GM19351 (cell line): ENCODE data around the gene TSHZ1.

Experiments
- ATAC-seq: cut with Tn5 transposase; IDR thresholded peaks from one replicate; pipeline ENCODE4 v1.9.1; 2021; ENCODE audit warnings: mild to moderate bottlenecking, moderate library complexity; ENCODE audit not compliant: unreplicated experiment

The TSHZ1 gene, protein sequence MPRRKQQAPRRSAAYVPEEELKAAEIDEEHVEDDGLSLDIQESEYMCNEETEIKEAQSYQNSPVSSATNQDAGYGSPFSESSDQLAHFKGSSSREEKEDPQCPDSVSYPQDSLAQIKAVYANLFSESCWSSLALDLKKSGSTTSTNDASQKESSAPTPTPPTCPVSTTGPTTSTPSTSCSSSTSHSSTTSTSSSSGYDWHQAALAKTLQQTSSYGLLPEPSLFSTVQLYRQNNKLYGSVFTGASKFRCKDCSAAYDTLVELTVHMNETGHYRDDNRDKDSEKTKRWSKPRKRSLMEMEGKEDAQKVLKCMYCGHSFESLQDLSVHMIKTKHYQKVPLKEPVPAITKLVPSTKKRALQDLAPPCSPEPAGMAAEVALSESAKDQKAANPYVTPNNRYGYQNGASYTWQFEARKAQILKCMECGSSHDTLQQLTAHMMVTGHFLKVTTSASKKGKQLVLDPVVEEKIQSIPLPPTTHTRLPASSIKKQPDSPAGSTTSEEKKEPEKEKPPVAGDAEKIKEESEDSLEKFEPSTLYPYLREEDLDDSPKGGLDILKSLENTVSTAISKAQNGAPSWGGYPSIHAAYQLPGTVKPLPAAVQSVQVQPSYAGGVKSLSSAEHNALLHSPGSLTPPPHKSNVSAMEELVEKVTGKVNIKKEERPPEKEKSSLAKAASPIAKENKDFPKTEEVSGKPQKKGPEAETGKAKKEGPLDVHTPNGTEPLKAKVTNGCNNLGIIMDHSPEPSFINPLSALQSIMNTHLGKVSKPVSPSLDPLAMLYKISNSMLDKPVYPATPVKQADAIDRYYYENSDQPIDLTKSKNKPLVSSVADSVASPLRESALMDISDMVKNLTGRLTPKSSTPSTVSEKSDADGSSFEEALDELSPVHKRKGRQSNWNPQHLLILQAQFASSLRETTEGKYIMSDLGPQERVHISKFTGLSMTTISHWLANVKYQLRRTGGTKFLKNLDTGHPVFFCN (N-terminal part only)

DNA sequence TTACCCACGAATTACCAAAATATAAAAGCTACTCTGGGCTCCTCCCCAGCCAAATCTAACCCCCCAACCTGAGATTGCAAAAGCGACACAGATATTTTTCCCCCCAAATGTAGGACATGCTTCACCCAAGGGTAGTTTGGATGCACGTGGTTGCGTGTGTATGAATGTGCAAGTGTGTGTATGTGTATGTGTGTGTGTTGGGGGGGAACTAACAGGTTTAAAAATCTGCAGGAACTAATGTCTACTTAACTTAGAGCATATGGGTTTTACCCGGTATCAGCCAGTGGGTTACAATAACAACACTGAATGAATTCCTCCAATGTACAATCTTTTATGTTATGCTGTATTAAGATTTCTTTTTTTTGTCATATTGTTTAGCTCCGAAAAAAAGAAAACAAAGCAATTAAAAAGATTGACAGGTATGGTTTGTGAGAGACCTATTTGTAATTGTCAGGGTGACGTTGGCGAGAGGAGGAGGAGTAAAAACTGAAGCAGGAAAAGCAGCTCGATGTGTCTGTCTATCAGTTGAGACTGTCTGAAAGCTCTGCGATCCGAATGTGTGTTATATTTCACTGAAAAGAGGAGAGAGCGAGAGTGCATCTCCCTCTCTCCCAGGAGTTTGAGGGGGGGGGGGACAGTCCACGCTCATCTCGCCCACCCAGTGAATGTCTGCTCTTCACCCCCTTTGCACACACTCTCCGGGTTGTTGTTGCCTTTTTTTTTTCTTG, at the start of gene TSHZ1:
TSS of gene TSHZ1 (plus strand) at position 524 of the 728 bp plus-strand sequence. CDS start 1,080 bp downstream, outside the sequence.
- peak; percentile 42 for ATAC-seq

- ATAC-seq = no peak
Measured at GRCh38 chr18:75161256-75162028, 49.2 kb upstream of the TSHZ1 start.

DNA sequence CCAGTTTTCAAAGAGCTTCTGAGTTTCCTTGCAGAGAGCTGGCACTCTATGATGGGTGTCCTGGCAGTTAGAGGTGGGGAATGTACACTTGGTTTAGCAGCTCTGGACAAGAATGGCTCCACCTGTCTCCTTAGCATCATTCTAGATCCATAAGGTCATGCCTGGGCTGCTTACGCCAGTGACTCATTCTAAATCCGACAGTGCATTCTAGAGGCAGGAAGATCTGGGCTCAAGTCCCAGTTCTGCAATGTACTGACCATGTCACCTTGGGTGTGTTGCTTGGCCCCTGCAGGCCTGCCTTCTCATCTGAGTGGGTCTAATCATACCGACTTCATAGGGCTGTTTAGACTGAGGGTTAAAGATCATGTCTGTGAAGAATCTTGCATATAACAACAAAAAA, 48.1 kb upstream of the TSHZ1 start:
- no peak for ATAC-seq

GRCh38 chr18:75162978-75163377, 47.6 kb upstream of the TSHZ1 start:
- ATAC-seq = no peak

GRCh38 chr18:75163736-75164135, 46.9 kb upstream of the TSHZ1 start:
- no peak for ATAC-seq

GRCh38 chr18:75164479-75164878, 46.1 kb upstream of the TSHZ1 start:
- no peak for ATAC-seq

DNA sequence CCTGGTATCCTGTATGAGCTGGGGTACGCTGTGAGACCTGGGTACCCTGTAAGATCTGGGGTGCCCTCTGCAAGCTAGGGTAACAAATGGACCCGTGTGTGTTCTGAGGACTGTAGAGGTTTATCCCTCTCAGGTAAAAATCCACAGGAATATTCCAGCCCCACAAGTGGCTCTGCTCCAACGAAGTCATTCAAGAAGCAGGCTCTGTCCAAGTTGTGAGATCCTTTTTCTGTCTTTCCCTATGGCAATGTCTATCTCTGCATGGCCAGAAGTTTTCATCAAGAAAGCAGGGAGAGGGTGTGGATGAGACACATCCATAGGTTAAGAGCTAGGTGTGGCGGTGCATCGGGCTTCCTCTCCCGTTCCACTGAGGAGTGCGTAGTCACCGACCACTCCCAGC, 44.7 kb upstream of the TSHZ1 start:
- no peak for ATAC-seq

GRCh38 chr18:75167137-75167536, 43.5 kb upstream of the TSHZ1 start:
- no peak for ATAC-seq

DNA sequence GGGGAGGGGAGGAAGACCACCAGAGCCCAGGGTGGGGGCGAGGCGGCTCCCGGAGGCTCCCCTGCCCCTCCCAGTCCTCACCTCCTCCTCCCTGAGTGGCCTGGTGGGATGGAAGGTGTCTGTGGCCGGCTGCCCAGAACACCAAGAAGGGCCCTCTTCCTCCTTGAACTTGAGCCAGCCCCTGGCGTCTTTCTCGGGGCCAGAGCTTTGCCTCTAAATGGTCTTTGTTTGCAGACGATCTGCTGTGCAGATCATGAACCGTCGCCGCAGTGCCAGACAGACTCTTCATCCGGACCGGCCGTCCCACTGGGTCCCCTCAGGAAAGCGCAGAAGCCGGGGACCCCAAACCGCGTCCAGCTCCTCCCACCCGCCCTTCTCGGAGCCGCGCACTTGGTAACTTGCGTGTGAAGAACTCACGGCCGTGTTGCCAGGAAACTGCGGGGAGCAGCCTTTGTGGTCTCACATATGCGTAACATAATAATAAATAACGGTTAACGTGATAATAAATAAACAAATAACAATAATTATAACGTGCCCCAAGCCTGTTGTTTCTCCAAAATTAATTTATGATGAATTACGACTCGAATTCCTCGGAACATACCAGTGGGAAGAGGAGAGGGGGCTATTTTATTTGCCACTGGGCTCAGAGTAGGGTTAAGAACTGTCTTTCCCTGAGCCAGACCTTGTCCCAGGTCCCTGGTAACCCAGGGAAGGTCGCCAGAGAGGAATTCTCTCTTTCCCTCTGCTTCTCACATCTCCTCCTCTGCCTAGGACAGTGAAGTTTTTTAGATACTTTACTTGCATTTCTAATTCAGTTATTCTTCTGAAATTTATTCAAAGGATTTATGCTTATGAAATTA, 42.6 kb upstream of the TSHZ1 start:
- no peak for ATAC-seq

GRCh38 chr18:75168619-75169018, 42.0 kb upstream of the TSHZ1 start:
- no peak for ATAC-seq

GRCh38 chr18:75169411-75169810, 41.2 kb upstream of the TSHZ1 start:
- ATAC-seq = no peak

DNA sequence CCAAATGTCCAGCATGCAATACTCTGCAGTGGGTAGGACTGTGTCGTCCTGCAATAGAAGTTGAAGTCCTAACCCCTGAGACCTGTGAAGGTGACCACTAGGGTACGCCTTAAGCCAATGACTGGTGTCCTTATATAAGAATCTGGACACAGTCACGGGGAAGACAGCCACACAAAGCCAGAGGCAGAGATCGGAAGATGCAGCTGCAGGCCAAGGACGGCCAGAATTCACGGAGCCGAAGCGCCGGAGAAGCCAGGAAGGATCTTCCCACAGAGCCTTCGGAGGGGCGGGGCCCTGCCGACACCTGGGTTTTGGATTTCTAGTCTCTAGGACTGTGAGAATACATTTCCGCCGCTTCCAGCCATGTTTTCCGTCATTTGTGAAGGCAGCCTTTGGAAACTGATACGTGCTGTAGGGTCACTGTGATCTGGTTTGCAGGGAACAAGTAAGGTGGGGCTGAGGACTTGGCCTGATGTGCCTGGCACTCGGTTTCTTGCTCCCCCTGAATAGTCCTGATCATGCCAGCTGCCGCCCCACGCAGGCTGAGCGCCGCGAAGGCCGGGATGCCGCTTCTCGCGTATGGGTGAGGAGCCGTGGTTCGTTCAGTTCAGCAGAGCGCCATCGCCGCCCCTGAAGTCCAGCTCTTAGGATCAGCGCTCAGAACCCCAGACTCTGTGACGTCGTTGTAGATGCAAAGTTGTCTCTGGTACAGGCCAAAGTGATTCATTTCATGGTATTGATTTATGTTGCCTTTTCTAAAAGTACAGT, 40.4 kb upstream of the TSHZ1 start:
- no peak for ATAC-seq

- ATAC-seq = no peak
Measured at GRCh38 chr18:75170916-75171315, 39.7 kb upstream of the TSHZ1 start.

DNA sequence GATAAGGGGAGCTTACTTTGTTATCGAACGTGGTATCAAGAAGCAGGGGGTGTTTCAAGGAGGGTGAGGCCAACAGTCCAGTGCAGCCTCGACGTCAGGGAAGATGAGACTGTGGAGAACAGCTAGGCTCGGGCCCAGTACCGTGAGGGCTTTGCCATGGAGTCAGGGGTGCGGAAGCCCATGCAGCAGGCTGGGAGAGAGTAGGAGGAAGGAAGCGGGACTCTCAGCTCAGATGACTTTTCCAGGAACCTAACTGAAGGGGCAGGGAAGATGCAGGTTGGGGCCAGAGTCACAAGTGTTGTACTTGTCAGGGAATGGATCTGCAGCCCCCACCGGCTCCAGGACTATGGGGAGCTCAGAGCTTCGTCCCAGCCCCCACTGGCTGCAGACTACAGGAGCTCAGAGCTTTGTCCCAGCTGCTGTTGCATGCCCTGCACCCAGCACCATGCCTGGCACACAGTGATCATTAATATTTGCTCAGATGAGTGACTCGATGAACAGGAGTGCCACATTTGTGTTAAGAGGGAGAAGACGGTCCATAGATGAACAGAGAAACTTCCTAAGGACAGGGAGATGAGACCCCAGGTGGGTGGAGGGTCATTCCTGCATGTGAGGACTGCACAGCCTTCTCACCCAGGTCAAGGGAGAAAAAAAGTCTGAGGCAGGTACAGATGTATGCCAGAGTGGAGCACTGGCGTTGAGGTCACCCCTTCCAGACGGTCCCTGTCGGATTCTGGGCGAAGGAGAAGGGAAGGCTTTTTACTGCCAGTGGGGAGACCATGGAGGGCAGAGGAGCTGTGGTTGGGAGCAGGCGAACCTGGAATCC, 38.1 kb upstream of the TSHZ1 start:
- peak; percentile 24 for ATAC-seq

DNA sequence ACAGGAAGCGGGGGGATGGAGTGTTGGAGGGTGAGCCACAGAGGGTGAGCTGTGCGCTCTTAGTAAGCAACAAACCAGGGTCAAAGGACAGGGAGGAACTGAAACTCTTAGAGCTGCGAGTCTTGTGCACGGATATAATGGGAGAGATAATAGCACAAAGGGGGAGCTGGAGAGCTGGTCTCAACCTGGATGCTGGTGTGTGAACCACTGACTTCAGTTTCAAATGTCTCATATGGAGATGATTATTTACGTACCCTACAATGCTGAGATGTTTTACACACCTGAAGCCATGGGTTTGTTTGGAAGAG, 37.5 kb upstream of the TSHZ1 start:
- ATAC-seq = peak; percentile 100

- ATAC-seq = no peak
Measured at GRCh38 chr18:75173738-75174137, 36.9 kb upstream of the TSHZ1 start.

DNA sequence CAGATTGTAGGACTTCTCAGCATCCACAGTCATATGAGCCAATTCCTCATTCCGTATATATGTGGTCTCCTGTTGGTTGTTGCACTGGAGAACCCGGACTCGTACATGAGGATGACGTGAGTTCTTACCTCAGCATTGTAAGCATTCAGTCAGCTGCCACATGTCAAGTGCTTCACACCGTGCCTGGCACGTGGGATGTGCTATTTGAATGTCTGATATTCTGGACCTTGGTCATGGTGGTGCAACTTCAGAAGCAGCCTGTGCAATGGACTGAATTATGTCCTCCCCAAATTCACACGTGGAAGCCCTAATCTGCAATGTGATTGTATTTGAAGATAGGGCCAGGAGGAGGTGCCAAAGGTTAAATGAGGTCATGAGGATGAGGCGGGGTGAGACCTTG, 33.7 kb upstream of the TSHZ1 start:
- no peak for ATAC-seq

- ATAC-seq = no peak
Measured at GRCh38 chr18:75178376-75178775, 32.2 kb upstream of the TSHZ1 start.
